ENCODE measurements around the gene XRCC4. TPM values are rescaled to one million over a fixed set of nuclear protein-coding genes. Genes with fewer than 3 reads are reported as not detected.

XRCC4 gene
- total RNA-seq, 1 experiment from 2014 or later: 24.6 TPM

GRCh38 chr5:83227611-83228010 is 150.3 kb downstream of the XRCC4 start (continued):
- TF ChIP-seq, protein P1, sequence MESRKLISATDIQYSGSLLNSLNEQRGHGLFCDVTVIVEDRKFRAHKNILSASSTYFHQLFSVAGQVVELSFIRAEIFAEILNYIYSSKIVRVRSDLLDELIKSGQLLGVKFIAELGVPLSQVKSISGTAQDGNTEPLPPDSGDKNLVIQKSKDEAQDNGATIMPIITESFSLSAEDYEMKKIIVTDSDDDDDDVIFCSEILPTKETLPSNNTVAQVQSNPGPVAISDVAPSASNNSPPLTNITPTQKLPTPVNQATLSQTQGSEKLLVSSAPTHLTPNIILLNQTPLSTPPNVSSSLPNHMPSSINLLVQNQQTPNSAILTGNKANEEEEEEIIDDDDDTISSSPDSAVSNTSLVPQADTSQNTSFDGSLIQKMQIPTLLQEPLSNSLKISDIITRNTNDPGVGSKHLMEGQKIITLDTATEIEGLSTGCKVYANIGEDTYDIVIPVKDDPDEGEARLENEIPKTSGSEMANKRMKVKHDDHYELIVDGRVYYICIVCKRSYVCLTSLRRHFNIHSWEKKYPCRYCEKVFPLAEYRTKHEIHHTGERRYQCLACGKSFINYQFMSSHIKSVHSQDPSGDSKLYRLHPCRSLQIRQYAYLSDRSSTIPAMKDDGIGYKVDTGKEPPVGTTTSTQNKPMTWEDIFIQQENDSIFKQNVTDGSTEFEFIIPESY (IDR thresholded peaks at IDR 0.05; ENCODE audit: extremely low read depth, insufficient replicate concordance, low read length): no peak
- TF ChIP-seq EZH2phosphoT487 (IDR thresholded peaks at IDR 0.05; ENCODE audit: borderline replicate concordance) (no peak), CBX3 (IDR thresholded peaks at IDR 0.05; ENCODE audit: low read depth) (no peak), FOSL1 (IDR thresholded peaks at IDR 0.05; ENCODE audit: low read depth) (no peak), SP1 (IDR thresholded peaks at IDR 0.05; ENCODE audit: low read depth) (no peak), SRF (IDR thresholded peaks at IDR 0.05; ENCODE audit: low read depth) (no peak), RAD21 (IDR thresholded peaks at IDR 0.05; ENCODE audit: low read depth) (no peak), YY1 (IDR thresholded peaks at IDR 0.05; ENCODE audit: extremely low read depth, insufficient replicate concordance, low read depth, low read length) (no peak)
- TF ChIP-seq, protein P2, sequence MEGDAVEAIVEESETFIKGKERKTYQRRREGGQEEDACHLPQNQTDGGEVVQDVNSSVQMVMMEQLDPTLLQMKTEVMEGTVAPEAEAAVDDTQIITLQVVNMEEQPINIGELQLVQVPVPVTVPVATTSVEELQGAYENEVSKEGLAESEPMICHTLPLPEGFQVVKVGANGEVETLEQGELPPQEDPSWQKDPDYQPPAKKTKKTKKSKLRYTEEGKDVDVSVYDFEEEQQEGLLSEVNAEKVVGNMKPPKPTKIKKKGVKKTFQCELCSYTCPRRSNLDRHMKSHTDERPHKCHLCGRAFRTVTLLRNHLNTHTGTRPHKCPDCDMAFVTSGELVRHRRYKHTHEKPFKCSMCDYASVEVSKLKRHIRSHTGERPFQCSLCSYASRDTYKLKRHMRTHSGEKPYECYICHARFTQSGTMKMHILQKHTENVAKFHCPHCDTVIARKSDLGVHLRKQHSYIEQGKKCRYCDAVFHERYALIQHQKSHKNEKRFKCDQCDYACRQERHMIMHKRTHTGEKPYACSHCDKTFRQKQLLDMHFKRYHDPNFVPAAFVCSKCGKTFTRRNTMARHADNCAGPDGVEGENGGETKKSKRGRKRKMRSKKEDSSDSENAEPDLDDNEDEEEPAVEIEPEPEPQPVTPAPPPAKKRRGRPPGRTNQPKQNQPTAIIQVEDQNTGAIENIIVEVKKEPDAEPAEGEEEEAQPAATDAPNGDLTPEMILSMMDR (IDR thresholded peaks at IDR 0.05 in 2 of 3, conservative IDR thresholded peaks at IDR 0.05 in 1 of 3; ENCODE audit: borderline replicate concordance in 1 of 3, insufficient read depth in 1 of 3, low read depth in 2 of 3, low read length in 2 of 3): no peak

GRCh38 chr5:83230511-83230910 is 153.2 kb downstream of the XRCC4 start:
- no peak overlapping the region for H3K4me3 ChIP-seq (replicated peaks in 1 of 2; ENCODE audit: low read depth in 1 of 2, low read length in 2 of 2)
- ChIA-PET RAD21 (ENCODE audit: low non-redundant PET in 1 of 2, low total read pairs in 2 of 2, uncharacterized antibody in 2 of 2, unreplicated experiment in 2 of 2) (no interaction called here), CTCF (no interaction called here), POLR2A (no interaction called here)
- H3K36me3 ChIP-seq (ENCODE audit: control insufficient read depth in 1 of 2, insufficient read depth in 2 of 2, low read length in 2 of 2): no peaks in the 10 kb centered on the region
- no peaks in the 10 kb centered on the region for H3K79me2 ChIP-seq (ENCODE audit: insufficient read depth, low read length)
- no peaks in the 10 kb centered on the region for H3K27me3 ChIP-seq (ENCODE audit: insufficient read depth, low read length)
- H3K27ac ChIP-seq (ENCODE audit: low read depth, low read length): no peak overlapping the region
- H2AFZ ChIP-seq (ENCODE audit: low read depth, low read length, poor library complexity, severe bottlenecking): no peak overlapping the region
- H3K9ac ChIP-seq (ENCODE audit: low read length): no peak overlapping the region
- H3K4me1 ChIP-seq (ENCODE audit: control insufficient read depth in 1 of 2, insufficient read depth in 2 of 2, low read length in 2 of 2): no peaks in the 10 kb centered on the region
- no peaks in the 10 kb centered on the region for H4K20me1 ChIP-seq (ENCODE audit: insufficient read depth)
- no peak overlapping the region for H3K4me2 ChIP-seq (ENCODE audit: low read length)
- intact Hi-C loops (cut with micrococcal nuclease): no loop called here
- H3K9me2 ChIP-seq (ENCODE audit: insufficient read depth): no peaks in the 10 kb centered on the region
- ATAC-seq (no peak), DNase-seq (ENCODE audit: low read depth, low spot score) (no peak)
- BruUV-seq (replicated peaks): no TSS peak
- no peaks in the 10 kb centered on the region for H3K9me3 ChIP-seq (ENCODE audit: control insufficient read depth in 1 of 2, insufficient read depth in 1 of 2, low read depth in 1 of 2, low read length in 2 of 2)
- TF ChIP-seq ZNF274 (IDR thresholded peaks at IDR 0.05; ENCODE audit: low read depth, low read length) (no peak), EGR1 (IDR thresholded peaks at IDR 0.05; ENCODE audit: low read depth) (no peak), SRF (IDR thresholded peaks at IDR 0.05; ENCODE audit: low read depth) (no peak), ELF1 (IDR thresholded peaks at IDR 0.05; ENCODE audit: borderline replicate concordance, low read depth) (no peak), TCF7L2 (IDR thresholded peaks at IDR 0.05; ENCODE audit: borderline replicate concordance, extremely low read depth, insufficient read depth, insufficient read length) (no peak), MAX (IDR thresholded peaks at IDR 0.05) (no peak)
- TF ChIP-seq, protein P3, sequence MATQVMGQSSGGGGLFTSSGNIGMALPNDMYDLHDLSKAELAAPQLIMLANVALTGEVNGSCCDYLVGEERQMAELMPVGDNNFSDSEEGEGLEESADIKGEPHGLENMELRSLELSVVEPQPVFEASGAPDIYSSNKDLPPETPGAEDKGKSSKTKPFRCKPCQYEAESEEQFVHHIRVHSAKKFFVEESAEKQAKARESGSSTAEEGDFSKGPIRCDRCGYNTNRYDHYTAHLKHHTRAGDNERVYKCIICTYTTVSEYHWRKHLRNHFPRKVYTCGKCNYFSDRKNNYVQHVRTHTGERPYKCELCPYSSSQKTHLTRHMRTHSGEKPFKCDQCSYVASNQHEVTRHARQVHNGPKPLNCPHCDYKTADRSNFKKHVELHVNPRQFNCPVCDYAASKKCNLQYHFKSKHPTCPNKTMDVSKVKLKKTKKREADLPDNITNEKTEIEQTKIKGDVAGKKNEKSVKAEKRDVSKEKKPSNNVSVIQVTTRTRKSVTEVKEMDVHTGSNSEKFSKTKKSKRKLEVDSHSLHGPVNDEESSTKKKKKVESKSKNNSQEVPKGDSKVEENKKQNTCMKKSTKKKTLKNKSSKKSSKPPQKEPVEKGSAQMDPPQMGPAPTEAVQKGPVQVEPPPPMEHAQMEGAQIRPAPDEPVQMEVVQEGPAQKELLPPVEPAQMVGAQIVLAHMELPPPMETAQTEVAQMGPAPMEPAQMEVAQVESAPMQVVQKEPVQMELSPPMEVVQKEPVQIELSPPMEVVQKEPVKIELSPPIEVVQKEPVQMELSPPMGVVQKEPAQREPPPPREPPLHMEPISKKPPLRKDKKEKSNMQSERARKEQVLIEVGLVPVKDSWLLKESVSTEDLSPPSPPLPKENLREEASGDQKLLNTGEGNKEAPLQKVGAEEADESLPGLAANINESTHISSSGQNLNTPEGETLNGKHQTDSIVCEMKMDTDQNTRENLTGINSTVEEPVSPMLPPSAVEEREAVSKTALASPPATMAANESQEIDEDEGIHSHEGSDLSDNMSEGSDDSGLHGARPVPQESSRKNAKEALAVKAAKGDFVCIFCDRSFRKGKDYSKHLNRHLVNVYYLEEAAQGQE (IDR thresholded peaks at IDR 0.05; ENCODE audit: low read depth): no peak
- TF ChIP-seq, protein P2 (IDR thresholded peaks at IDR 0.05 in 2 of 3, conservative IDR thresholded peaks at IDR 0.05 in 1 of 3; ENCODE audit: borderline replicate concordance in 1 of 3, insufficient read depth in 1 of 3, low read depth in 2 of 3, low read length in 2 of 3): no peak
